ENCODE results near the gene OR10H3. TPM values are rescaled to one million over a fixed set of nuclear protein-coding genes. Genes with fewer than 3 reads are reported as not detected.

Gene OR10H3
- not detected for total RNA-seq

DNA sequence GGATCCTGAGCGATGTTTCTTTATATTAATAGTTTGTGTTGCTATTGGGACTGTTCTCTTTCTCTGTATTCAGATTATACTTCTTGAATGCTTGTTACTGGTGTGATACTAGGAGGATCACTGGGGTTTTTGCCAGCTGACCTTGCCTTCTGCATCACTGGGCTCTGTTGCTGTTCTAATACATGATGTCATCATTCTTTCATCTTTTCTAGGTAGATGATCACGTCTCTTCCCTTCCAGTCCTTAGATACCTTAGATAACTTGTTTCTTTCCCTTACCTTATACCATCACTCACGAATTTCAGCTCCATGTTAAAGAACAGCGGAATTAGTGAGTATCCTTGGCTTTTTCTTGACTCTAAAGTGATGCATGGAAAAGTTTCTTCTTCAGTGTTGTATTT lies at the start of gene OR10H3:
OR10H3 (plus strand) TSS at position 264 of the 400 bp plus-strand sequence. CDS start 3,408 bp downstream, outside the sequence.
- peaks cover 10 to 13% of the 10 kb centered on the region in 2 donors for H3K36me3 Mint-ChIP-seq
- ATAC-seq = no peak
- DNase-seq (ENCODE audit: low spot score in 2 of 2) = no peak
- H3K9me3 Mint-ChIP-seq = peaks cover 8 to 14% of the 10 kb centered on the region in 2 donors
- no peak within 1 kb of the TSS for H3K27ac Mint-ChIP-seq

GRCh38 chr19:15696654-15697194 lies 41.1 kb upstream of the OR10H3 start:
- no peak for DNase-seq (ENCODE audit: low spot score in 2 of 2)
- no peaks in the 10 kb centered on the region for H3K9me3 Mint-ChIP-seq
- no peaks in the 10 kb centered on the region for H3K36me3 Mint-ChIP-seq

DNA sequence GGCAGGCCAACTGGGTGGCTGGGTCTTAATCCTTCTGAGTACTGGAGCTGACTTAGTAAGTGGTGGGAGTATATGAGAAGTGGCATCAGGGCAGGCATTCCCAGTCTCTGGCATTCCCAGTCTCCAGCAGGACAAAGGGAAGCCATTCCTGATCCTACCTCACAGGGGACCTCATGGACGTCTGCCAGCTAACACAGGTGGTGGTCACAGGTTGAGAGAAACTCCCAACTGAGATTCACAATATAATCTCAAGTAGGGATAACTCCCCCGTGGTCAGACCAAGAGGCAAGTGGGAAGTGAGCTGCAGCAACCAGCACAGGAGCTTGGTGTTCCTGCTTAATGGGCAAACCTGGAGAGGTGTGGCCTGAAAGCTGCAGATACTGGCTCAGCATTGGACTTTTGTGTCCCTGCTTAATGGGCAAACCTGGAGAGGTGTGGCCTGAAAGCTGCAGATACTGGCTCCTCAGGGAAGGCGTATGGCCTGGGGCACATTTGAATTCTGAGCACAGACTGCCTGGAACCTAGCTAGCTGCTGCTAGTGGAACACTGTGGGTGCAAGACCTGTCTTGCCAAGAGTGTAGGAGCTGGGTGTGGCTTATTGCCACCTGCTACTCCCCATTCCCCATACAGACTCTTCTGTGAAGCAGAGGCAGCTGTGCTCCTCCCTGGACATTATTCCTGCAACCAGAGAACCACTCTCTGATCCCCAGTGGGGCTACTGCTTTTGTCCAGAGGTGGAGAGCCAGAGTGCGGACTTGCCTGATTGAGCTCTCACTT lies 35.8 kb upstream of the OR10H3 start:
- Mint-ChIP-seq H3K27ac (no peak overlapping the region), H3K36me3 (no peaks in the 10 kb centered on the region), H3K9me3 (no peaks in the 10 kb centered on the region)
- DNase-seq (ENCODE audit: low spot score in 2 of 2) (no peak), ATAC-seq (no peak)

More at GRCh38 chr19:15696654-15697194, 41.1 kb upstream of the OR10H3 start:
- no peak overlapping the region for H3K27ac Mint-ChIP-seq
- no peak for ATAC-seq

- Mint-ChIP-seq H3K9me3 (no peaks in the 10 kb centered on the region), H3K36me3 (no peaks in the 10 kb centered on the region), H3K27ac (no peak overlapping the region)
- DNase-seq (ENCODE audit: low spot score in 2 of 2) = peak in 1 of 2 donors; percentile 21
- ATAC-seq = no peak
Measured at GRCh38 chr19:15702534-15702930, 35.3 kb upstream of the OR10H3 start.

- Mint-ChIP-seq H3K9me3 (no peaks in the 10 kb centered on the region), H3K27ac (no peak overlapping the region), H3K36me3 (no peaks in the 10 kb centered on the region)
- DNase-seq (ENCODE audit: low spot score in 2 of 2) (no peak), ATAC-seq (no peak)
Measured at GRCh38 chr19:15714638-15715037, 23.1 kb upstream of the OR10H3 start.

- Mint-ChIP-seq H3K27ac (no peak overlapping the region), H3K36me3 (no peaks in the 10 kb centered on the region), H3K9me3 (no peaks in the 10 kb centered on the region)
- ATAC-seq (no peak), DNase-seq (ENCODE audit: low spot score in 2 of 2) (no peak)
Measured at GRCh38 chr19:15715642-15716041, 22.1 kb upstream of the OR10H3 start.

DNA sequence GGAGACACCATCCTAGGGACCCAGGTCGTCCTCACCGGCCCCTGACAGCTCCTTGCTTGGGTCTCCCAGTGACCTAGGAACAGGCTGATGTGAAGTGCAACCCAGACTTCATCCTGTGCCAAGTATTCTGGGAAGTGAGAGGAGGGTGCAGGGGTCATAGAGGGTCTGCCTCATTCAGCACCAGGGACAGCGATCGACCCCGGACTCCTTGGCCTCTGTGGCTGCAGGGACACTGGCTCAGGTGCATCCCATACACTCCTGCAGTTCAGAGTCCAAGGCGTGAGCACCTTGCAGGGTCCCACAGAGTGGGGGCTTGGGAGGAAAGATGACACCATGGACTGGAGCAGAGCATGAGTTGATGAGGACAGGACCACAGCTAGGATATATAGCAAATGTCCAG lies 20.0 kb upstream of the OR10H3 start:
- H3K9me3 Mint-ChIP-seq = no peaks in the 10 kb centered on the region
- H3K36me3 Mint-ChIP-seq = peaks cover 0 to 8% of the 10 kb centered on the region in 2 donors
- no peak for ATAC-seq

DNA sequence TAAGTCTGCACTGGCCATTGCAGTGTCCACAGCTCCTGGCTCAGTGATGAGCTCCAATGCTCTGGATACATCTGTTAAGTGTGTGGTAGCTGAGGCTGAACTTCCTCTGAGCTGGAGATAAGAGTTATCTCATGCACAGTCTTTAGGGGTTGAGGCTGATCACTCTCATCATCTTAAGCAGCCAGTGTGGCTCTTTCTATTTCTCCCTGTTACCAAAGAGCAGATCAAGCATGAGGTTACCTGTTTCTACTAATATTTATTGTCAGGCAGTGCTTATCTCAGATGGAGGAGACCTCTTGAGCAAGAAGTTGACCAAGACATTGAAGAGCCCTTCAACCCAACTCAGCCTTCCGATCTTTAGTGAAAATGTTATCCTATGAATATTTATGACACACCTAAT lies 16.5 kb upstream of the OR10H3 start:
- H3K9me3 Mint-ChIP-seq = no peaks in the 10 kb centered on the region

More for the DNA sequence above, 20.0 kb upstream of the OR10H3 start:
- DNase-seq (ENCODE audit: low spot score in 2 of 2) = no peak
- H3K27ac Mint-ChIP-seq = no peak overlapping the region

GRCh38 chr19:15722956-15723355 lies 14.8 kb upstream of the OR10H3 start:
- Mint-ChIP-seq H3K36me3 (peaks cover 0 to 9% of the 10 kb centered on the region in 2 donors), H3K9me3 (no peaks in the 10 kb centered on the region), H3K27ac (no peak overlapping the region)
- DNase-seq (ENCODE audit: low spot score in 2 of 2) = no peak
- no peak for ATAC-seq

More for the DNA sequence above, 16.5 kb upstream of the OR10H3 start:
- peaks cover 0 to 9% of the 10 kb centered on the region in 2 donors for H3K36me3 Mint-ChIP-seq
- ATAC-seq (no peak), DNase-seq (ENCODE audit: low spot score in 2 of 2) (no peak)
- no peak overlapping the region for H3K27ac Mint-ChIP-seq

DNA sequence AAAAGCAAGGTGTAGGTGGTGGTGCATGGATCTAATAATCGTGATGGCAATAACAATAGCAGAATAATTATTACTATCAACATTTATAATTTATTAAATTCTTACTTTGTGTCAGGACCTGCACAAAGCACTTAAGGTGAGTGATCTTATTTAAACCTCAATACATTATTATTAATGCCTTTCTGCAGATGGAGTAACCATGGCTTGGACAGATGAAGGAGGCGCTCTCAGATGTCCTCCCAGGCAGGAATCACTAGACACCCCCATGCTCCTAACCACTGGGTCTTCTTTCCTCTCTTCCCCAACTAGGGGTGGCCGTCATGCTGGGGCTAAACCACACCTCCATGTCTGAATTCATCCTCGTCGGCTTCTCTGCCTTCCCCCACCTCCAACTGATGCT lies 10.1 kb upstream of the OR10H3 start, which contains the start of gene OR10H2:
OR10H2 (plus strand) TSS at position 301 of the 400 bp plus-strand sequence; CDS start at position 321, 20 bp downstream.
- no peak for DNase-seq (ENCODE audit: low spot score in 2 of 2)
- Mint-ChIP-seq H3K36me3 (peaks cover 0 to 2% of the 10 kb centered on the region in 2 donors), H3K27ac (no peak within 1 kb of the TSS), H3K9me3 (peaks cover 0 to 3% of the 10 kb centered on the region in 2 donors)
- no peak for ATAC-seq

GRCh38 chr19:15730538-15730937 lies 7.2 kb upstream of the OR10H3 start:
- H3K36me3 Mint-ChIP-seq = no peaks in the 10 kb centered on the region
- no peak overlapping the region for H3K27ac Mint-ChIP-seq
- peaks cover 0 to 3% of the 10 kb centered on the region in 2 donors for H3K9me3 Mint-ChIP-seq
- ATAC-seq (no peak), DNase-seq (ENCODE audit: low spot score in 2 of 2) (no peak)

DNA sequence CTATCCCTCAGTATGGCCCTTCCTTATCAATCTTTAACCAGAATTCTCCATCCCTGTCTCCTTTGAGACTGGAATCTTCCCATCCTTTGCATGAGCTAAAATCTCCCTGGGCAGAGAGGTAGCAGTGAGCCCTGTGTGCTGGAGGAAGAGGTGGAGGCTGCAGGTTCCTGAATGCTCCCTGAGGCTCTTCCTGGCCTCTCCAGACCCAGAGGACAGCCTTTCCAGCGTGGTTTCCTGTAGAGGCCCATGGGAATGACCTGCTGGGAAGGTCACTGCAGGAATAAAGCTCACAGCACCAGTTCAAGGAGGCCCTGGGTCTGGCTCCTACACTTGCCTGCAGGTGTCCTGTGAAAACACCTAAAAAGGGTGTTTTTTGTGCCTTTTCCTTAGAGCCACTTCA lies 5.4 kb upstream of the OR10H3 start:
- DNase-seq (ENCODE audit: low spot score in 2 of 2) = no peak
- no peak for ATAC-seq
- Mint-ChIP-seq H3K36me3 (no peaks in the 10 kb centered on the region), H3K27ac (no peak overlapping the region), H3K9me3 (peaks cover 0 to 3% of the 10 kb centered on the region in 2 donors)

- no peaks in the 10 kb centered on the region for H3K36me3 Mint-ChIP-seq
- DNase-seq (ENCODE audit: low spot score in 2 of 2) (no peak), ATAC-seq (no peak)
- no peak overlapping the region for H3K27ac Mint-ChIP-seq
- peaks cover 0 to 3% of the 10 kb centered on the region in 2 donors for H3K9me3 Mint-ChIP-seq
Measured at GRCh38 chr19:15733895-15734294, 3.9 kb upstream of the OR10H3 start.

- ATAC-seq (no peak), DNase-seq (ENCODE audit: low spot score in 2 of 2) (no peak)
- no peak overlapping the region for H3K27ac Mint-ChIP-seq
- H3K9me3 Mint-ChIP-seq = peaks cover 8 to 14% of the 10 kb centered on the region in 2 donors
- peaks cover 10 to 13% of the 10 kb centered on the region in 2 donors for H3K36me3 Mint-ChIP-seq
Measured at GRCh38 chr19:15740785-15741184, 3.0 kb downstream of the OR10H3 start.

- Mint-ChIP-seq H3K27ac (no peak overlapping the region), H3K9me3 (no peaks in the 10 kb centered on the region), H3K36me3 (no peaks in the 10 kb centered on the region)
- DNase-seq (ENCODE audit: low spot score in 2 of 2) (no peak), ATAC-seq (no peak)
Measured at GRCh38 chr19:15748239-15748638, 10.5 kb downstream of the OR10H3 start.

DNA sequence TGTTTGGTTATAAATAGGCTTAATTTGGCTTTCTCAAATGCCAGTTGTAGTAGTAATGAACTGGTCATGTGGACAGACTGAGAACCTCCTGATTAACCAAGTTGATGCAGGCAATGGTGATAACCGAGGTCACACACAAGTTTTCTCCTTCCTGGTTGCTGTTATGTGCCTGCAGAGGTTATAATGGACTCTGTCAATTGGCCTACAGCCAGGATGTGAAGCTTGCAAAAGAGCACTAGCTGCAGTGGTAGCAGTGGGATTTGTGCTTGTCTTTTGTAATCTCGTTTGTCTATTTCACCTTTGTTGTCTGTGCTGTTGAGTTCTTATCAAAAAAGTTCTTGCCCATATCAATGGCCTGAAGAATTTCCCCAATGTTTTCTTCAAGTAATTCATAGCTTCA lies 20.6 kb downstream of the OR10H3 start:
- ATAC-seq = no peak
- no peak for DNase-seq (ENCODE audit: low spot score in 2 of 2)
- Mint-ChIP-seq H3K27ac (no peak overlapping the region), H3K36me3 (peaks cover 0 to 9% of the 10 kb centered on the region in 2 donors), H3K9me3 (no peaks in the 10 kb centered on the region)

DNA sequence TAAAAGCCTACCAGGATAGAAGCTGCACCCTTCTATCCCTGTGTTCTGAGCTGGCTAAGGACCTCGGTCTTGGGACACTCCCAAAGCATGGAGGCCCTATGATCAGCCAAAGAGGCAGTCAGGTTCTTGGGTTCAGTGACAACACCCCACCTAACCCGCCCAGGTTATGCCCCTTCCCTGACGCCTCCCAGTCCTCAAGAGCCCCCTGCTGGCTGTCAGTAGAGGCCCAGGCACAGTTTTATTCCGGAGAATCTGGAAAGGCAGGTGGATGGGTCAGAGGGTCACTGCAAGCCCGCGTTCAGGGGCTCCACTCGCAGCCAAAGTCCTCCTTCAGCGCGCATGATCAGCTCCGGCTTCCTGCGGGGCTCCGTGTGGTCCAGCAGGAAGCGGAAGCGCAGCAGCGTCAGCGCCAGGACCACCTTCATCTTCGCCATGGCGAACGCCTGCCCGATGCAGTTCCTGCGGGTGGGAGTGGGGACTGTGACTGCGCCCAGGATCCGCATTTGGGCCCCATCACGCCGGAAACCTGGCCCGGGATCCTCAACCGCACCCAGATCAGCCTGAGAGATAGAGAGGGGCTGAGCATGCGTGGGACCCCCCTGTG lies 22.3 kb downstream of the OR10H3 start:
- no peak for DNase-seq (ENCODE audit: low spot score in 2 of 2)
- H3K36me3 Mint-ChIP-seq = peaks cover 0 to 9% of the 10 kb centered on the region in 2 donors
- H3K27ac Mint-ChIP-seq = no peak overlapping the region
- no peak for ATAC-seq
- no peaks in the 10 kb centered on the region for H3K9me3 Mint-ChIP-seq
